Activated T-helper 17 cell treated with anti-CD3 and anti-CD28 coated beads, Interleukin-2, amount 50 U/mL, for 72 hours (primary cell): ENCODE results near the gene OR13H1. TPM values are rescaled to one million over a fixed set of nuclear protein-coding genes. Genes with fewer than 3 reads are reported as not detected.
"Not testable (repeated sequence)": the region's sequence is repeated elsewhere in the genome, so short reads cannot be mapped to it uniquely, and the experiment has no call there.

Experiments used
- ATAC-seq: fragments of 150-1000 bp; cut with Tn5 transposase; replicated peaks from 2 replicates; pipeline ENCODE4 v1.10.0; 2021; ENCODE audit warnings: mild to moderate bottlenecking, moderate library complexity
- H3K27ac Mint-ChIP-seq: one replicate; pipeline ENCODE4 v1.8.0; 2022; ENCODE audit warnings: mixed read lengths
- H3K27me3 Mint-ChIP-seq: one replicate; pipeline ENCODE4 v1.8.0; 2022; ENCODE audit warnings: mixed read lengths
- H3K36me3 Mint-ChIP-seq: one replicate; pipeline ENCODE4 v1.8.0; 2022; ENCODE audit warnings: low read depth, mild to moderate bottlenecking, mixed read lengths
- H3K4me1 Mint-ChIP-seq: one replicate; pipeline ENCODE4 v1.8.0; 2022; ENCODE audit warnings: mixed read lengths
- H3K4me3 Mint-ChIP-seq: one replicate; pipeline ENCODE4 v1.8.0; 2022; ENCODE audit warnings: mild to moderate bottlenecking, mixed read lengths
- H3K9me3 Mint-ChIP-seq: one replicate; pipeline ENCODE4 v1.8.0; 2022; ENCODE audit warnings: mixed read lengths
- total RNA-seq, 2 donors: library from RNA; stranded (reverse); gene quantifications; one replicate each; pipeline ENCODE4 v1.2.3, GENCODE V29; 2022

OR13H1 gene
- total RNA-seq, 2 donors from 2014 or later: not detected

GRCh38 chrX:131578735-131579367, 35.0 kb downstream of the OR13H1 start:
- not testable (repeated sequence) for H3K36me3 Mint-ChIP-seq, ATAC-seq, H3K27ac Mint-ChIP-seq, H3K4me1 Mint-ChIP-seq, H3K27me3 Mint-ChIP-seq, H3K4me3 Mint-ChIP-seq, H3K9me3 Mint-ChIP-seq

DNA sequence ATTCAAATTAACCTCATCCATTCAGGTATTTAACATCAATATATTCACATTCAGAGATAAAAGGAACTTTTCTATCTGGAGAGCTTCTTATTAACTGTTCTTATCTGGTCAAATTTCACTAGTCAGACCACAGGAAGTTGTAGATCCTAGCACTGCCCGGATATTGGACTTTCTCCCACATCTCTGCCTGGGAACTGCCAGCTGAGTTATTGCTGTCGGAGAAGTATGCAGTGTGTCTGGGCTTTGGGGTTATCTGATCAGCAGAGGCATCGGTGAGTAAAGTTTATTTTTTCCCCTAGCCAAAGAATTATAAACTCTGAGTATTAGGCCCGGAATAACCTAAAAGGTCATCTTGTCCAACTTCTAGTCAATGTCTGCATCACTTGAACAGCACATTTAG, 45.1 kb downstream of the OR13H1 start:
- Mint-ChIP-seq H3K9me3 (no peaks in the 10 kb centered on the region), H3K36me3 (no peaks in the 10 kb centered on the region), H3K4me3 (no peak overlapping the region), H3K27me3 (peaks cover 7% of the 10 kb centered on the region), H3K27ac (no peak overlapping the region), H3K4me1 (no peaks in the 10 kb centered on the region)
- no peak for ATAC-seq
